HUES64 (cell line): Measurements from ENCODE around the gene USP30.

Experiments
- H3K27ac ChIP-seq: 2 replicates; pipeline ENCODE4 v1.7.0; 2013; ENCODE audit warnings: low read depth, low read length, inconsistent platforms
- H3K27me3 ChIP-seq: 2 replicates; pipeline ENCODE4 v1.6.1; 2013; ENCODE audit warnings: mild to moderate bottlenecking, low read length; ENCODE audit not compliant: insufficient read depth
- H3K36me3 ChIP-seq: 2 replicates; pipeline ENCODE4 v1.6.1; 2013; ENCODE audit warnings: mild to moderate bottlenecking, low read length; ENCODE audit not compliant: insufficient read depth
- H3K4me1 ChIP-seq: 2 replicates; pipeline ENCODE4 v1.6.1; 2013; ENCODE audit warnings: mild to moderate bottlenecking, low read length, moderate library complexity; ENCODE audit not compliant: insufficient read depth
- H3K4me3 ChIP-seq: 2 replicates; pipeline ENCODE4 v1.5.1; 2013; ENCODE audit warnings: mild to moderate bottlenecking, low read length, moderate library complexity
- H3K9ac ChIP-seq: 2 replicates; pipeline ENCODE4 v1.6.1; 2013; ENCODE audit warnings: mild to moderate bottlenecking, low read depth, low read length
- H3K9me3 ChIP-seq: 2 replicates; pipeline ENCODE4 v1.6.1; 2013; ENCODE audit warnings: low read depth, low read length; ENCODE audit not compliant: insufficient read depth
- WGBS: fragments of 150-250, 120-280 bp; methylation state at CpG from one replicate; pipeline ENCODE4 v1.1.7; 2013; ENCODE audit warnings: missing lambda C conversion rate; 5-methylcytosine and 5-hydroxymethylcytosine counted together

USP30 gene

DNA sequence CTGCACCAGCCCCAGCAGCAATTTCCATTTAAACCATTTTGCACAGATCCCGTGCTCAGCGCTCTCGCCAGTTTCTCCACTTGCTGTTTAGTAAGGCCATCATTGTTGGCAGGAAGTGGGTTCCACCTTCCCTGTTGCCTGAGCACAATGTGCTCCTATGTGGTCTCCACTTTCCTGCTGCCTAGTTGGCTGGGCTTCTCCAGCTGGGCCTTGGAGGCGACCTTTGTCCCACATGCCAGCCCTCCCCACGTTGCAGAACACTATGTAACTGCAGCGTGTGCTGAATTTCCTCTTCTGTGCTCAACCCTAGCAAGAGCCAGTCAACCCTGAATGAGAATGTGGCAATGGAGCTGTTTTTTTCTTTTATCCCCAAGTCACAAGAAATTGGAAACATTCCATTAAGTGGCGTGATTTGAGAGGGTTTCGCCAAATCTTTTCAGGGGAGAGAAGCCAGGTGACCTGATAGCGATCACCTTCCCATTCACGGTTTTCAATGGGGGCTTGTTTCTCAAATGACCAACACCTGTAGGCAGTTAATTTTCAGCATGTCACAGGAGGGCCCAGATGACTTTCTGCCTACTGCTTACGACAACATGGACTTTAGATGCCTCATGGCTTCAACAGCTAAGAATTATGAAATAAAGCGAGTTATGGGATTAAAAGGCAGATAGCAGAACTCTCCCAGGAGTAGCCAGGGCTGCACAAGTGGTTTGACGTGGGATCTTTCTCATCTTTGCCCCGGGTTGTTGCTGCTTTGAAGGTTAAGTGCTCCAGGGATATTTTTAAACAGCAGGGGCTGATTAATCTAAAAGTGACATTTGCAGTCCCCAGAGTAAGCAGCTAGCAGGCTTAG is 63.6 kb downstream of the USP30 start, which contains the start of gene ACACB:
ACACB (plus strand) TSS at position 830 of the 853 bp plus-strand sequence. CDS start 22,819 bp downstream, outside the sequence.
- Histone ChIP-seq H3K9ac (no peak within 1 kb of the TSS), H3K27me3 (no peaks in the 10 kb centered on the region), H3K9me3 (no peaks in the 10 kb centered on the region), H3K36me3 (no peaks in the 10 kb centered on the region), H3K27ac (no peak within 1 kb of the TSS), H3K4me1 (peaks cover 10% of the 10 kb centered on the region; the same call in 1 of the 2 replicates), H3K4me3 (no peak within 1 kb of the TSS)
- 82% methylated on average over 14 of the region's 14 CpGs for WGBS

- Histone ChIP-seq H3K36me3 (no peaks in the 10 kb centered on the region), H3K27me3 (no peaks in the 10 kb centered on the region), H3K9me3 (no peaks in the 10 kb centered on the region), H3K9ac (no peak overlapping the region), H3K27ac (no peak overlapping the region), H3K4me3 (no peak overlapping the region), H3K4me1 (peaks cover 10% of the 10 kb centered on the region; the same call in 1 of the 2 replicates)
- WGBS, result 91% methylated on average over 12 of the region's 12 CpGs
Observed at GRCh38 chr12:109116611-109116949, 64.2 kb downstream of the USP30 start.

DNA sequence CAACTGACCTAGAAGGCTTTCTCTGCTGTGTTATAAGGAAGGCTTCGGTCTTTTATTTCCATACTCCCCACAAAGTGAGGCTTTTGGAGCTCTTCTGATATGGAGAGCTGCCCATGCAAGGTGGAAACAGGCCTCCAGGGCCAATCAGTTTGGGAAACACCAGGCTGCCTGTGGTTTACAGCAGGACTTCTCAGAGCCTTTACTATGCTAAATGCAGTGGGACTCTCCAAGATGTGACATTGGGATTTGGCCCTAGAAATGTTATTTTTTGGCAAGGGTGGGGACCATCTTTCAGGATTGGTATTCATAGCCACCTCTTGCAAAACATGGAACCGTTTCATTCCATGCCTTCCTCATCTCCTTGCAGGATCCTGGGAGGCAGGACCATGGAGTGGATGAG is 67.7 kb downstream of the USP30 start:
- Histone ChIP-seq H3K27ac (no peak overlapping the region), H3K36me3 (no peaks in the 10 kb centered on the region), H3K4me1 (peaks cover 10% of the 10 kb centered on the region; the same call in 1 of the 2 replicates), H3K9me3 (no peaks in the 10 kb centered on the region), H3K27me3 (no peaks in the 10 kb centered on the region), H3K4me3 (no peak overlapping the region), H3K9ac (no peak overlapping the region)
- 92% methylated on average over 2 of the region's 2 CpGs for WGBS

DNA sequence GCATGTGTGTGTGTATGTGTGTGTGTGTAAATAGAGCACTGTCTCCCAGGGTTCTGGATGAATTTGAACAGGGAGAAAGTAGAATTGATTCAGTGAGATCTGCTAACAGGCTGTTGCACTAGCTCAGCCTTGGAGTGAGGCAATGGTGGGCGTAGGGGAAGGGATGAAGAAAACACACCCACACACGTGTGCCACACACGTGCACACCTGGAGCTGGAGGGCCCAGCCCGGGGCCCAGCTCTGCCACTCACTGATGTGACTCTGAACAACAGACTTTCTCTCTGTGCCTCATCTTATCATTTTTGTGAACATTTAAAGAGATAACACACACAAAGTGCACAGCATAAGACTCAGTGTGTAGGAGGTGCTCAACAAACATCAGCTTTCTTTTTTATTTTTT is 68.2 kb downstream of the USP30 start:
- no peak overlapping the region for H3K27ac ChIP-seq
- no peak overlapping the region for H3K9ac ChIP-seq
- H3K9me3 ChIP-seq, result no peaks in the 10 kb centered on the region
- no peaks in the 10 kb centered on the region for H3K36me3 ChIP-seq
- H3K4me1 ChIP-seq, result peaks cover 7% of the 10 kb centered on the region; the same call in 1 of the 2 replicates
- H3K4me3 ChIP-seq, result no peak overlapping the region
- H3K27me3 ChIP-seq, result no peaks in the 10 kb centered on the region
- 82% methylated on average over 4 of the region's 4 CpGs for WGBS

DNA sequence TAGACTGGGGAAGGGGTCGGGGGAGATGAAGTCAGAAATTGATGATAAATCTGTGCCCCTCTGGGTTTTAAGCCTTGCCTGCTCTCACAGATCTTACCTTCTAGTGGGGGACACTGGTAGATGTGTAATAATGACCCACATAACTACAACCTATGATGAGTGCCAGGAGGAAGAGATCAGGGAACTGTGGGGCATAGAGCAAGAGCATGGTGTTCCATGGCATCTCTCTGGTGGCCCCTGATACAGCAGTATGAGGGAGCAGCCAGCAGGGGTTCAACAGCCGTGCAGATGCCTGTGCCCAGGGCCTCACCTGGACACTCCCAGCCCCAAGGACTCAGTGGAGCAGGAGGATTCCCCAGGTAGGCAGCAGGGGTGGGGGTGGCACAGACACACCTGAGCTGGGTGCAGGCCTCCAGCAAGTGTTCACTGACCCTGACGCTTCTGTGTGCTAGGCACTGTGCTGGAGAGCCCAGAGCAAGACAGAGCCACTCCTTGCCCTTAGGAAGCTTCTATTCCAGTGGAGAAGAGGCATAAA is 69.0 kb downstream of the USP30 start:
- Histone ChIP-seq H3K27me3 (no peaks in the 10 kb centered on the region), H3K9ac (no peak overlapping the region), H3K27ac (no peak overlapping the region), H3K36me3 (no peaks in the 10 kb centered on the region), H3K9me3 (no peaks in the 10 kb centered on the region), H3K4me3 (no peak overlapping the region), H3K4me1 (no peaks in the 10 kb centered on the region)
- WGBS, result 84% methylated on average over 3 of the region's 3 CpGs

DNA sequence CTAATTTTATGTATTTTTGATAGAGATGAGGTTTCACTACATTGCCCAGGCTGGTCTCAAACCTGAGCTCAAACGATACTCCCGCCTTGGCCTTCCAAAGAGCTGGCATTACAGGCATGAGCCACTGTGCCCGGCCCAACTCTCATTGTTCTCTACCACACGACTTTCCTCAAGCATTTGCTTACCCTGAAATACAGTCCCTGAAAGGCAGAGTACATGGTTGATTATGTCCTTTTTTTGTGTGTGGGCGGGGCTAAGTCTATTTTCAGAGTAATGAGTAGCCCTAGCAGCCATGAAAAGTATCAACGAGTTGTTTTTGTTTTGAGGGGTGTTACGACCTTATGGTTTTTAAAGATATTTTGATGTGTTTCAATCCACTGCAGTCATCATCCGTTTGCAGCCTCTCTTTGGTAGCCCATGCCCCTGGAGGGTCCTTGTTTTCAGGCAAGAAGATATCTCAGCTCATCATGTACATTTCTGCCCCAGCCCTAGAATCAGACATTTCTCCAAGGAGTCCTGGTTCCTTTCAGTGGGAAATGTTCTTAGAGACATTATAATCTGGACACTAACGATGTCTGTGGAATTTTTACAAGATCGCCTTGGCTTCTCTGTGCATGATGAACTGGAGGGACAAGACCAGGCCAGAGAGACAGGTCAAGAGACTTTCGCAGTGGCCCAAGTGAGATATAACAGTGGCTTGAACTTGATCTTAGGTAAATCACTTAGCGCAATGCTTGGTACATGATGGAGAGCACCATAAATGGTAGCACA is 72.7 kb downstream of the USP30 start:
- Histone ChIP-seq H3K4me3 (no peak overlapping the region), H3K9me3 (no peaks in the 10 kb centered on the region), H3K27me3 (no peaks in the 10 kb centered on the region), H3K27ac (no peak overlapping the region), H3K9ac (no peak overlapping the region), H3K36me3 (no peaks in the 10 kb centered on the region), H3K4me1 (no peaks in the 10 kb centered on the region)
- WGBS, result 88% methylated on average over 12 of the region's 12 CpGs

DNA sequence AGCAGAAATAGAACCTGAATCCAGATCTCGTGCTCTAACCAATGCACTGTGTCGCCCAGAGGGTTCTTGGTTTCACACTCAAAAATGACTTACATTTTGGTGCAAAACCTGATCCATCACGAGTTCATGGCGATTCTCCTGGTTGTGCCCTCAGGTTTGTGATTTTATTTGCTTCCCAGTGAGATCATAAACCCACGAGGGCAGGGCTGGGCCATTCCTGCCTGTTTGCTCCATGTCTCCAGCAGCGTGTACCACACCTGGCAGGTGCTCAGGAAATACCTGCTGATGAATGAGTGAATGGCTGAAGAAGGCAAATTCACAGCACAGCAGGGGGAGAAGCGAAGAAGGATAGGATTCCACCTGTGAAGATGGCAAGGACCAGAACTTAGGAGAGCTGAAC is 73.4 kb downstream of the USP30 start:
- Histone ChIP-seq H3K27ac (no peak overlapping the region), H3K4me3 (no peak overlapping the region), H3K4me1 (no peaks in the 10 kb centered on the region), H3K27me3 (no peaks in the 10 kb centered on the region), H3K36me3 (no peaks in the 10 kb centered on the region), H3K9ac (no peak overlapping the region), H3K9me3 (no peaks in the 10 kb centered on the region)
- 90% methylated on average over 7 of the region's 7 CpGs for WGBS

GRCh38 chr12:109126784-109127183 is 74.4 kb downstream of the USP30 start:
- 89% methylated on average over 3 of the region's 3 CpGs for WGBS
- H3K27me3 ChIP-seq, result no peaks in the 10 kb centered on the region
- no peaks in the 10 kb centered on the region for H3K4me1 ChIP-seq
- H3K36me3 ChIP-seq, result no peaks in the 10 kb centered on the region
- H3K27ac ChIP-seq, result no peak overlapping the region
- H3K9ac ChIP-seq, result no peak overlapping the region
- no peak overlapping the region for H3K4me3 ChIP-seq
- no peaks in the 10 kb centered on the region for H3K9me3 ChIP-seq

GRCh38 chr12:109127533-109128242 is 75.3 kb downstream of the USP30 start:
- 80% methylated on average over 13 of the region's 13 CpGs for WGBS
- H3K4me3 ChIP-seq, result no peak overlapping the region

DNA sequence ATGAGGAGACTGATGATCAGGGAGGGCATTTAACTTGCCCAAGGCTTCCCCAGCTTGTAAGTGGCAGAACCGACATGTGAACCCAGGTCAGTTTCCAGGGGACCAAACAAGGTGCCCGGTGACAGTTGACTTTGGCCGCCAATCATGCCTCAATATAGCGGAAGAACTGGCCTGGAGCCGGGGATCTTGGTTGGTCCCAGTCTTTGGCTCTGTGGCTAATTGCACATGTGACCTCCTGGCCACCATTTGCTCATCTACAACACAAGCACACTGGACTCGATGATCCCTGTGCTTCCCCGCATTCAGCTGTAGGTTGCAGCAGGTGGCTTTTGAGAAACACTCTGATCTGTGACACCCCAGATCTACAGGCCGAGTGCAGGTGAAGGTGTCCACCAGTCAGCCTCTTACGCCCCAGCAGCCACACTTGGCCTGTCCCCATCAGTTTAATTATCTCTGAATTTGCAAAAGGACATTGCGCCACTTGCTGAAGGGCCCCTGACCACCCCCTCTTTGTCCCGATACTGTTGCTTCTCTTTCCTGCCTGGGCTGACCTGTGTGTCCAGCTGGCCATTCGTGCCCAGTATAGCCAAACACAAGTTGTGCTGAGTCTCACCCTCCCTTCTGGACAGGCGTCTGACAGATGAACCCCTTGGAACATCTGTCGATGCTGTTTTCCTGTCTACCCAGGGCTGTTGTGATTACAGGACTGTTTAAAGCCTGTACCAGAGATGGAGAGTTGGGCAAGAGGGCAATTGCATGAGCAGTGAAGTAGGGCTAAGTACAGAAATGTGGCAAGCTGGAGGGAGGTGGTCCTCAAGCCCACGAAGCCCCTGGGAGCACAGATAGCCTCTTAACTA is 78.1 kb downstream of the USP30 start:
- H3K36me3 ChIP-seq, result no peaks in the 10 kb centered on the region
- H3K4me3 ChIP-seq, result no peak overlapping the region
- no peak overlapping the region for H3K9ac ChIP-seq
- no peaks in the 10 kb centered on the region for H3K4me1 ChIP-seq
- no peaks in the 10 kb centered on the region for H3K9me3 ChIP-seq
- 93% methylated on average over 15 of the region's 15 CpGs for WGBS
- H3K27me3 ChIP-seq, result no peaks in the 10 kb centered on the region
- no peak overlapping the region for H3K27ac ChIP-seq

More at GRCh38 chr12:109127533-109128242, 75.3 kb downstream of the USP30 start:
- Histone ChIP-seq H3K9ac (no peak overlapping the region), H3K36me3 (no peaks in the 10 kb centered on the region), H3K9me3 (no peaks in the 10 kb centered on the region), H3K27ac (no peak overlapping the region), H3K4me1 (no peaks in the 10 kb centered on the region), H3K27me3 (no peaks in the 10 kb centered on the region)
